Cardiac ventricle fibroblast (primary cell): ENCODE data around the gene GPANK1. TPM values are rescaled to one million over a fixed set of nuclear protein-coding genes. Genes with fewer than 3 reads are reported as not detected.

ENCODE experiments used
- total RNA-seq: library from RNA; depleted of rRNA; stranded (reverse); fragments of >200 nt; gene quantifications from 2 replicates; pipeline ENCODE4 v1.2.3, GENCODE V29; 2015

The GPANK1 gene
- 21.4 and 23.7 TPM in 2 replicates for total RNA-seq

GRCh38 chr6:31664790-31665500, at the start of gene GPANK1:
Gene GPANK1 (minus strand): TSS chr6:31664997. CDS start chr6:31664478, 519 bp downstream.

GRCh38 chr6:31706599-31706998, 41.8 kb upstream of the GPANK1 start, which contains the start of gene LY6G6F:
Gene LY6G6F (plus strand): TSS chr6:31706866. CDS start chr6:31706907, 41 bp downstream.

DNA sequence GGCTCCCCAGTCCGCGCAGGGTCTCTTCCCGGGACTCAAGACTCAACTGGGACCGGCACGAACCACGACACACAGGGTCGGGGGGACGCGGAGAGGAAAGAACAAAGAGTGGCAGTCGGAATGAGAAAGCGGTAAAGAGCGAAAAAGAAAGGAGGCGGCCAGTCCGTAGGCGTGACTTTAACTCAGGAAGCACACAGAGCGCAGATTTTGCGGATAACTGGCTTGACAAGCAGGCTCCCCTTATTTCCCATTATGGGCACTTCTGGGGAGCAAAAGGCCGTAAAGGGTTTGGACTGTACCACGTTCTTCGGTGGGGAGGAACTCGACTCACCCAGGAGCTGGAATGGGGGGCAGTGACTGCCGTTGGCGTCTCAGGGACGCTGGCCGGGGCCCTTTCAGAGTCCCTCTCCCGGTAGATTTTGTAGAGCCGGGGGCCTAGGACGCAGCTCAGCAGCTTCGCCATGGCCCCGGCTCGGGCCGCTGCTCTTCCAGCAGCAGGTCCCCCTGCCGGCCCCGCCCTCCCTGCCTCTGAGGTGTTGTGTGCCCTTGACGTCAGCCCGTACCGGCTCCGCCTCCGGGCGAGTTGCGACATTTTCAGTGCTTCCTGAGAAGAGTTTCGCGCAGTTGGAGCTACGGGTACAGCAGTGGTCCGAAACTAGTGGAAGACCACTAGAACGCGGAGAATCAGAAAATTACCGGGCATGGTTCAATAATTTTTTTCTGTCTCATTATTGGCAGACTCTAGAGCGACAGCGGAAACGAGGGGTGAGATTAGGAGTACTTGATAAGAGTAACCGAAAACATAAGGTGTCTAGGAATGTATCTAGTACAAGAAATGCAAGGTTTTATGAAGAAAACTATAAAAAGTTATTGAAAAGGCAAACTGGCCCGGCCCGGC, 38.3 kb upstream of the GPANK1 start, which contains the start of gene ABHD16A:
Gene ABHD16A (minus strand): TSS at position 506 of the 898 bp plus-strand sequence. CDS start 43 bp downstream, at position 463.

DNA sequence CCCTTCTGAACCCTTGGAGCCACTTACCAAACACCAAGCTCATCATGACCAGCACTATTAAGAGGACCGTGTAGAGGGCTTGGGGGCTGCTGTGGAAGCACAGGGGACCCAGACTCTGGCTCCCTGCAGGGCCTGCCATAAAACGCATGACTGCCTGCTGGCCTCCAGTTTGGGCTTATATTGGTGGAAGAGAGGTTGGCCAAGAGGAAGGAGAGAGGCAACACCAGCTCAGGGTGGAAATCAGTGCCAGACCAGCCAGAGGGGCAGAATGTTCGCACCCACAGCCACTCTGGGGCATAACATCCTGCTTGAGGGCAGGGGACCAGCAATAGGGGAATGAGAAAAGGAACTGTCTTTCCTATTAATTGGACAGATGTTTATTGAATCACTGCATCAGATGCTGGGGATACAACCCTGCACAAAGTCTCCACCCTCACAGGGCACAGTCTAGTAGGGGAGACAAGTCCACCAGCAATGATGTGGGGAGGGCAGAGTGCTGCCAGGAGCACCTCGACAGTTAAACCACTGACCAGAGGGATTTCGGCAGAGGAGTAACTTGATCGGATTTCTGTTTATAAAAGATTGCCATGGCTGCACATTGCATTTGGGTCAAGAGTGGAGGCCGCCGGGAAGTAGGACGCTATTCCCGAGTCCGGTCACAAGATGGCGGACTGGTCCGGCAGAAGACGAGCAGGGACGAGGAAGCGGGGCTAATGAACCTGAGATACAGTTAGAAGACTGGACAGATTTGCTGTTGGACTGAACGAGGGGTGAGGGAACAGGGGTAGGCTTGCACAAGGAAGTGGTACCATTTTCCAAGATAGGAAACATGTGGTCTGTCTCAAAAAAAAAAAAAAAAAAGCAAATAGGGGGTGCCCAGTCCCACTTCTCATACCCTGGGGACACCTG, 15.7 kb upstream of the GPANK1 start, which contains the start of gene LY6G5C:
Gene LY6G5C (minus strand): TSS at position 842 of the 909 bp plus-strand sequence. CDS start 694 bp downstream, at position 148.

GRCh38 chr6:31669676-31670075, 4.9 kb upstream of the GPANK1 start, which contains the start of gene LY6G5B:
Gene LY6G5B (plus strand): TSS chr6:31669976. CDS start chr6:31670951, 975 bp downstream.

DNA sequence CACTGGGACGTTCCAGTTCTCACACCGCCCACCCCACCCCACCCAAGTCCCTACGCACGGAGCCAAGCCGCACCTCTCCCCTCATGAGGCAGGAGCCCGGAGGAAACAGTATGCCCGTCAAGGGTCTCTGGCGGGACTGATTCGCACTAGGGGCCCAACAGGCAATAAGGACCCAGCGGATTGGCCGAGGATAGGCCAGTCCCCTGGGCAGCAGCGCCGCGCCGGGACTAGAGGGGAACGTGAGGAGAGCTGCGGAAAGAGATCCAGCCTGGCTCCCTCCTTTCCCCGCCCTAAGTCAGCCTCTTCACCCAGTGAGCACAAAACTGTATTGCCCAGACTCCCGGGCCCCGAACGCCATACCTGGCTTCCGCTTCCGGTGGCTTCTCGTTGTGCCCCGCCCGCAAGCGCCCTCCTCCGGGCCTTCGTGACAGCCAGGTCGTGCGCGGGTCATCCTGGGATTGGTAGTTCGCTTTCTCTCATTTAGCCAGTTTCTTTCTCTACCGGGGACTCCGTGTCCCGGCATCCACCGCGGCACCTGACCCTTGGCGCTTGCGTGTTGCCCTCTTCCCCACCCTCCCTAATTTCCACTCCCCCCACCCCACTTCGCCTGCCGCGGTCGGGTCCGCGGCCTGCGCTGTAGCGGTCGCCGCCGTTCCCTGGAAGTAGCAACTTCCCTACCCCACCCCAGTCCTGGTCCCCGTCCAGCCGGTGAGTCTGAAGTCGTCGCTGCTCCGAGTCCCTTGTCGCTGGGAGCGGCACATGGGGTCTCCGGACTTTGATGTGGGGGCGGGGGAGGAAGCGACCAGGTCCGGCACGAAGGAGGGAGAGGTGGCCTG, 922 bp upstream of the GPANK1 start, which contains the start of gene CSNK2B:
Gene CSNK2B (plus strand): TSS at position 580 of the 836 bp plus-strand sequence. CDS start 752 bp downstream, outside the sequence.

GRCh38 chr6:31660381-31661261, 4.2 kb downstream of the GPANK1 start, which contains the start of gene C6orf47:
Gene C6orf47 (minus strand): TSS chr6:31660778. CDS start chr6:31659947, 831 bp downstream.

GRCh38 chr6:31655349-31656237, 9.2 kb downstream of the GPANK1 start, which contains the start of gene APOM:
Gene APOM (plus strand): TSS chr6:31655894. CDS start chr6:31655967, 73 bp downstream.

GRCh38 chr6:31620586-31621319, 44.0 kb downstream of the GPANK1 start, which contains the start of gene PRRC2A:
Gene PRRC2A (plus strand): TSS chr6:31620715. CDS start chr6:31622790, 2,075 bp downstream.

DNA sequence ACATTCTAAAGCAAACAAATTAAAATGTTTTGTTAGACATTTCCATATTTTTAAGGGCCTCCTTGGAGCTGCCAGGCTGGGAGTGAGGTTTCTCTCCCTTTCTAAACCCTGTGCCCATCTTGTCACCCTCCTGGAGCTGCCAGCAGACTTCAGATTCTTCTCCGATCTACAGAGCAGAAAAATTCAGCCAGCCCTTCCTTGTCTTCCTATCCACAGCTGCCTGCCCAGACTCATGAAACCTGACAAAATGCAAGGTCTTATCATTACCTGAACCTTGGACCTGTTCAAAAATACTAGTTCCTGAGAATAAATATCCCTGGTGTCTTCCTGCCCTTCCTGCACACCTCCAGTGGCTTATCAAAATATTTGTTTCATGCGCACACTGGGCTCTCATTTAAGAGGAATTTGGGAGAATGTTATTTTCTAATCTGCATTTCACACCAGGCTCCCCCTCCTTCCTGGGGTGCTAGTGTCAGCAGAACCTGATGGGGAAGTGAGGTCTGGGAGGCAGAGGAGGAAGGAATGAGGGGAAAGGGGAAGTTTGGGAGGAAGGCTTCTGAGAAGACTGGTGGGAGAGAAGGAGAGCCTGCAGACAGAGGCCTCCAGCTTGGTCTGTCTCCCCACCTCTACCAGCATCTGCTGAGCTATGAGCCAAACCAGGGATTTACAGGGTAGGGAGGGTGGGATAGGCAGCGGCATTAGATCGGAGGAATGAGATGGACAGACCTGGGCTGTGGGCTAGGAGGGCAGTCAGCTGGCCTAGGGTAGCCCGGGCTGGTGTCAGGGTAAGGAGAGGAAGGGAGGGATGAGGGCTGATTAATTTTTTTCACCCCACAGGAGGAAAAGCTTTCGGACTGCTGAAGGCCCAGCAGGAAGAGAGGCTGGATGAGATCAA, 49.9 kb downstream of the GPANK1 start, which contains the start of gene AIF1:
Gene AIF1 (plus strand): TSS at position 551 of the 895 bp plus-strand sequence. CDS start 96 bp downstream, at position 647.

Other genes starting within 250 kb of the GPANK1 start
- gene MICB, start 166.9 kb downstream of the GPANK1 start, total RNA-seq: 2.2 and 5.1 TPM in 2 replicates
- gene MCCD1, start 136.0 kb downstream of the GPANK1 start, total RNA-seq: not detected in 2 replicates
- gene DDX39B, start 123.0 kb downstream of the GPANK1 start, total RNA-seq: 205 and 225 TPM in 2 replicates
- 0.25 and 2.1 TPM in 2 replicates for gene ATP6V1G2, start 118.4 kb downstream of the GPANK1 start, total RNA-seq
- gene NFKBIL1, start 117.4 kb downstream of the GPANK1 start, total RNA-seq: 21.5 and 21.6 TPM in 2 replicates
- gene LTA, start 92.7 kb downstream of the GPANK1 start, total RNA-seq: not detected in 2 replicates
- not detected in 2 replicates for gene TNF, start 89.4 kb downstream of the GPANK1 start, total RNA-seq
- not detected in 2 replicates for gene LTB, start 82.6 kb downstream of the GPANK1 start, total RNA-seq
- not detected in 2 replicates for gene LST1, start 78.7 kb downstream of the GPANK1 start, total RNA-seq
- gene NCR3, start 72.0 kb downstream of the GPANK1 start, total RNA-seq: not detected in 2 replicates
- gene AIF1, start 49.8 kb downstream of the GPANK1 start, total RNA-seq: not detected in 2 replicates
- 66.0 and 73.3 TPM in 2 replicates for gene PRRC2A, start 44.3 kb downstream of the GPANK1 start, total RNA-seq
- 169 and 177 TPM in 2 replicates for gene BAG6, start 12.3 kb downstream of the GPANK1 start, total RNA-seq
- gene APOM, start 9.1 kb downstream of the GPANK1 start, total RNA-seq: 2.0 and 2.3 TPM in 2 replicates
- 18.5 and 21.9 TPM in 2 replicates for gene C6orf47, start 4.2 kb downstream of the GPANK1 start, total RNA-seq
- gene CSNK2B, start 1.1 kb upstream of the GPANK1 start, total RNA-seq: 208 and 235 TPM in 2 replicates
- 0.44 and 0.50 TPM in 2 replicates for gene LY6G5B, start 5.0 kb upstream of the GPANK1 start, total RNA-seq
- 0.34 TPM in 1 of 2 replicates, not detected in the other for gene LY6G5C, start 16.1 kb upstream of the GPANK1 start, total RNA-seq
- gene ABHD16A, start 38.3 kb upstream of the GPANK1 start, total RNA-seq: 19.1 and 24.3 TPM in 2 replicates
- not detected in 2 replicates for gene LY6G6F, start 41.9 kb upstream of the GPANK1 start, total RNA-seq
- gene LY6G6D, start 50.4 kb upstream of the GPANK1 start, total RNA-seq: not detected in 2 replicates
- gene LY6G6C, start 56.7 kb upstream of the GPANK1 start, total RNA-seq: not detected in 2 replicates
- 0.06 TPM in 1 of 2 replicates, not detected in the other for gene MPIG6B, start 58.4 kb upstream of the GPANK1 start, total RNA-seq
- gene DDAH2, start 64.3 kb upstream of the GPANK1 start, total RNA-seq: 48.5 and 60.7 TPM in 2 replicates
- gene CLIC1, start 71.5 kb upstream of the GPANK1 start, total RNA-seq: 293 and 305 TPM in 2 replicates
- gene MSH5, start 75.0 kb upstream of the GPANK1 start, total RNA-seq: 1.6 and 4.2 TPM in 2 replicates
- gene SAPCD1, start 97.7 kb upstream of the GPANK1 start, total RNA-seq: 0.44 and 0.50 TPM in 2 replicates
- gene VWA7, start 112.3 kb upstream of the GPANK1 start, total RNA-seq: 0.10 and 0.12 TPM in 2 replicates
- 54.7 and 63.3 TPM in 2 replicates for gene VARS1, start 130.8 kb upstream of the GPANK1 start, total RNA-seq
- gene LSM2, start 142.0 kb upstream of the GPANK1 start, total RNA-seq: 36.0 and 38.2 TPM in 2 replicates
- gene HSPA1L, start 150.3 kb upstream of the GPANK1 start, total RNA-seq: 0.62 and 1.7 TPM in 2 replicates
- 93.9 and 97.6 TPM in 2 replicates for gene HSPA1A, start 150.5 kb upstream of the GPANK1 start, total RNA-seq
- 101 and 110 TPM in 2 replicates for gene HSPA1B, start 162.7 kb upstream of the GPANK1 start, total RNA-seq
- 36.7 and 43.2 TPM in 2 replicates for gene NEU1, start 197.8 kb upstream of the GPANK1 start, total RNA-seq
- gene SLC44A4, start 214.0 kb upstream of the GPANK1 start, total RNA-seq: not detected in 2 replicates
- 29.5 and 47.8 TPM in 2 replicates for gene EHMT2, start 232.7 kb upstream of the GPANK1 start, total RNA-seq
- 2.1 and 2.5 TPM in 2 replicates for gene ZBTB12, start 237.1 kb upstream of the GPANK1 start, total RNA-seq